ENCODE measurements around the gene RUNX2.

- no peak for TF ChIP-seq POLR2AphosphoS5 (IDR thresholded peaks at IDR 0.05)
- TF ChIP-seq EP300 (IDR thresholded peaks at IDR 0.05; ENCODE audit: low read depth), result no peak
- TF ChIP-seq CTCF (IDR thresholded peaks at IDR 0.05), result no peak
Observed at GRCh38 chr6:45486736-45487135, 158.6 kb downstream of the RUNX2 start.
